DND-41 (cell line): Measurements from ENCODE around the gene TLK1.

Source experiments
- ATAC-seq: fragments of 200-7000 bp; cut with Tn5 transposase; 3 replicates; pipeline ENCODE4 v1.9.1; 2021; ENCODE audit warnings: low read depth; ENCODE audit not compliant: insufficient read depth
- DNase-seq: peaks from one replicate; pipeline ENCODE4 v3.0.0-alpha.2; 2020
- H2AFZ ChIP-seq: 2 replicates; pipeline ENCODE4 v1.6.0; 2012; ENCODE audit warnings: low read depth, low read length
- H3K27ac ChIP-seq: 2 replicates; pipeline ENCODE4 v1.5.1; 2012; ENCODE audit warnings: low read length, inconsistent platforms
- H3K27me3 ChIP-seq: fragments of 200-600 bp; sonication (generic); 2 replicates; pipeline ENCODE4 v1.6.0; 2012; ENCODE audit warnings: low read length, mild to moderate bottlenecking, inconsistent platforms; ENCODE audit not compliant: insufficient read depth, poor library complexity
- H3K36me3 ChIP-seq: 2 replicates; pipeline ENCODE4 v1.5.1; 2012; ENCODE audit warnings: low read length, inconsistent platforms; ENCODE audit not compliant: insufficient read depth
- H3K4me1 ChIP-seq: 2 replicates; pipeline ENCODE4 v1.5.1; 2012; ENCODE audit warnings: mild to moderate bottlenecking, low read length; ENCODE audit not compliant: insufficient read depth
- H3K4me2 ChIP-seq: 2 replicates; pipeline ENCODE4 v1.6.0; 2012; ENCODE audit warnings: mild to moderate bottlenecking, moderate library complexity, low read length, inconsistent platforms; ENCODE audit not compliant: insufficient read depth
- H3K4me3 ChIP-seq, 2 experiments: fragments of 200-600 bp in 1 of 2; shearing (Covaris generic) in 1 of 2; 2 replicates each; pipeline ENCODE4 v1.5.1; 2012 to 2016; ENCODE audit warnings: inconsistent platforms in 2 of 2, low read length in 2 of 2, mild to moderate bottlenecking in 2 of 2, low read depth in 1 of 2, moderate library complexity in 1 of 2
- H3K79me2 ChIP-seq: 2 replicates; pipeline ENCODE4 v1.6.0; 2012; ENCODE audit warnings: low read length, inconsistent platforms; ENCODE audit not compliant: insufficient read depth
- H3K9ac ChIP-seq: 2 replicates; pipeline ENCODE4 v1.6.0; 2012; ENCODE audit warnings: low read depth, mild to moderate bottlenecking, inconsistent platforms, low read length, moderate library complexity
- H3K9me3 ChIP-seq: 2 replicates; pipeline ENCODE4 v1.5.1; 2012; ENCODE audit warnings: low read length, moderate library complexity, mild to moderate bottlenecking, inconsistent platforms; ENCODE audit not compliant: insufficient read depth, severe bottlenecking
- H4K20me1 ChIP-seq: 2 replicates; pipeline ENCODE4 v1.6.0; 2012; ENCODE audit warnings: low read length; ENCODE audit not compliant: insufficient read depth
- CTCF ChIP-seq: IDR thresholded peaks from 2 replicates; pipeline ENCODE4 v1.5.1; 2012; ENCODE audit warnings: borderline replicate concordance, low read length, moderate library complexity, mild to moderate bottlenecking; ENCODE audit not compliant: poor library complexity, severe bottlenecking; ENCODE audit errors: extremely low read depth
- EZH2 ChIP-seq: IDR thresholded peaks from 3 replicates; pipeline ENCODE4 v1.6.1; 2012; ENCODE audit warnings: borderline replicate concordance, low read depth, mild to moderate bottlenecking, moderate library complexity, low read length, inconsistent platforms; ENCODE audit not compliant: severe bottlenecking

TLK1 gene

GRCh38 chr2:171134624-171135230 lies 26.0 kb downstream of the TLK1 start:
- Histone ChIP-seq H3K9me3 (no peaks in the 10 kb centered on the region), H3K27ac (no peak overlapping the region), H3K27me3 (no peaks in the 10 kb centered on the region), H3K4me3 (no peak overlapping the region), H3K79me2 (peaks cover 99% of the 10 kb centered on the region), H2AFZ (no peak overlapping the region), H3K4me1 (no peaks in the 10 kb centered on the region), H3K36me3 (no peaks in the 10 kb centered on the region), H4K20me1 (peaks cover 82% of the 10 kb centered on the region), H3K9ac (no peak overlapping the region), H3K4me2 (no peak overlapping the region)
- no peak for DNase-seq
- TF ChIP-seq EZH2, result no peak
- TF ChIP-seq CTCF, result no peak
- no peak for ATAC-seq

GRCh38 chr2:171132086-171132485 lies 28.6 kb downstream of the TLK1 start:
- peaks cover 86% of the 10 kb centered on the region for H4K20me1 ChIP-seq
- no peak overlapping the region for H3K9ac ChIP-seq

GRCh38 chr2:171128461-171128860 lies 32.2 kb downstream of the TLK1 start:
- H3K4me2 ChIP-seq, result no peak overlapping the region
- ATAC-seq (no peak), DNase-seq (no peak)
- H3K4me1 ChIP-seq, result no peaks in the 10 kb centered on the region
- H3K27ac ChIP-seq, result no peak overlapping the region
- H3K79me2 ChIP-seq, result peaks cover 99% of the 10 kb centered on the region
- H3K9me3 ChIP-seq, result no peaks in the 10 kb centered on the region
- H2AFZ ChIP-seq, result no peak overlapping the region
- no peak overlapping the region for H3K4me3 ChIP-seq
- H3K36me3 ChIP-seq, result no peaks in the 10 kb centered on the region
- peaks cover 77% of the 10 kb centered on the region for H4K20me1 ChIP-seq
- no peak for TF ChIP-seq EZH2
- TF ChIP-seq CTCF, result no peak
- H3K27me3 ChIP-seq, result no peaks in the 10 kb centered on the region
- no peak overlapping the region for H3K9ac ChIP-seq

More at GRCh38 chr2:171132086-171132485, 28.6 kb downstream of the TLK1 start:
- Histone ChIP-seq H3K9me3 (no peaks in the 10 kb centered on the region), H3K27ac (no peak overlapping the region), H3K27me3 (no peaks in the 10 kb centered on the region), H3K4me2 (no peak overlapping the region), H3K4me1 (no peaks in the 10 kb centered on the region), H2AFZ (no peak overlapping the region), H3K36me3 (no peaks in the 10 kb centered on the region), H3K4me3 (no peak overlapping the region), H3K79me2 (peaks cover 99% of the 10 kb centered on the region)
- no peak for DNase-seq
- ATAC-seq, result no peak
- TF ChIP-seq CTCF (no peak), EZH2 (no peak)
